ENCODE data around the gene PSMA3.

GRCh38 chr14:58200480-58200841, 44.2 kb upstream of the PSMA3 start:
- TF ChIP-seq CTCF (conservative IDR thresholded peaks at IDR 0.05 in 1 of 2, IDR thresholded peaks at IDR 0.05 in 1 of 2; ENCODE audit: low read depth in 1 of 2, low read length in 2 of 2) (no peak), EZH2 (IDR thresholded peaks at IDR 0.05; ENCODE audit: low read length, missing control alignments) (no peak)
